Astrocyte (in vitro differentiated cells and primary cell): ENCODE results near the gene GOSR1. TPM values are rescaled to one million over a fixed set of nuclear protein-coding genes. Genes with fewer than 3 reads are reported as not detected.
"Not testable (repeated sequence)": the region's sequence is repeated elsewhere in the genome, so short reads cannot be mapped to it uniquely, and the experiment has no call there.

Experiments used
- DNase-seq: peaks from one replicate; pipeline ENCODE4 v3.0.0-alpha.2; 2010; ENCODE audit warnings: low read depth
- FAIRE-seq: peaks from 2 replicates; lab custom pipeline; 2011; peaks lifted over from hg19 to GRCh38; lab: Jason Lieb, UNC
- H2AFZ ChIP-seq: 2 replicates; pipeline ENCODE4 v1.6.0; 2012; ENCODE audit warnings: low read depth, low read length, inconsistent platforms
- H3K27ac ChIP-seq: 2 replicates; pipeline ENCODE4 v1.5.1; 2011; ENCODE audit warnings: low read depth, low read length, inconsistent platforms
- H3K27me3 ChIP-seq: 2 replicates; pipeline ENCODE4 v1.6.0; 2011; ENCODE audit warnings: low read length, inconsistent platforms; ENCODE audit not compliant: insufficient read depth
- H3K36me3 ChIP-seq: 2 replicates; pipeline ENCODE4 v1.5.1; 2011; ENCODE audit warnings: low read length, inconsistent platforms; ENCODE audit not compliant: insufficient read depth
- H3K4me1 ChIP-seq: 2 replicates; pipeline ENCODE4 v1.5.1; 2011; ENCODE audit warnings: low read length, inconsistent platforms; ENCODE audit not compliant: insufficient read depth
- H3K4me2 ChIP-seq: 2 replicates; pipeline ENCODE4 v1.6.0; 2012; ENCODE audit warnings: low read length, inconsistent platforms
- H3K4me3 ChIP-seq: 2 replicates; pipeline ENCODE4 v1.5.1; 2011; ENCODE audit warnings: low read depth, mild to moderate bottlenecking, low read length, inconsistent platforms; ENCODE audit not compliant: insufficient read depth
- H3K79me2 ChIP-seq: 2 replicates; pipeline ENCODE4 v1.6.0; 2012; ENCODE audit warnings: mild to moderate bottlenecking, low read length, inconsistent platforms; ENCODE audit not compliant: insufficient read depth
- H3K9ac ChIP-seq: 2 replicates; pipeline ENCODE4 v1.6.0; 2012; ENCODE audit warnings: mild to moderate bottlenecking, low read length, inconsistent platforms
- H3K9me3 ChIP-seq: 2 replicates; pipeline ENCODE4 v1.5.1; 2012; ENCODE audit warnings: low read depth, mild to moderate bottlenecking, low read length, inconsistent platforms; ENCODE audit not compliant: insufficient read depth
- H4K20me1 ChIP-seq: 2 replicates; pipeline ENCODE4 v1.6.0; 2012; ENCODE audit warnings: low read length, inconsistent platforms; ENCODE audit not compliant: insufficient read depth
- H3K27ac Mint-ChIP-seq: one replicate; pipeline ENCODE4 v1.8.0; 2021; ENCODE audit warnings: mild to moderate bottlenecking, mixed read lengths; ENCODE audit not compliant: unreplicated experiment
- H3K27me3 Mint-ChIP-seq: one replicate; pipeline ENCODE4 v1.8.0; 2021; ENCODE audit warnings: low read depth, mixed read lengths; ENCODE audit not compliant: unreplicated experiment
- H3K36me3 Mint-ChIP-seq: one replicate; pipeline ENCODE4 v1.8.0; 2021; ENCODE audit warnings: low read depth, mixed read lengths; ENCODE audit not compliant: unreplicated experiment
- H3K4me1 Mint-ChIP-seq: one replicate; pipeline ENCODE4 v1.8.0; 2021; ENCODE audit warnings: low read depth, mixed read lengths; ENCODE audit not compliant: unreplicated experiment
- H3K4me3 Mint-ChIP-seq: one replicate; pipeline ENCODE4 v1.8.0; 2021; ENCODE audit warnings: mild to moderate bottlenecking, moderate library complexity, mixed read lengths; ENCODE audit not compliant: unreplicated experiment
- H3K9me3 Mint-ChIP-seq: one replicate; pipeline ENCODE4 v1.8.0; 2021; ENCODE audit warnings: mild to moderate bottlenecking, mixed read lengths; ENCODE audit not compliant: unreplicated experiment
- EZH2 ChIP-seq: IDR thresholded peaks from 2 replicates; pipeline ENCODE4 v1.6.1; 2012; ENCODE audit warnings: mild to moderate bottlenecking, low read length, inconsistent platforms; ENCODE audit not compliant: insufficient read depth
- total RNA-seq: library from RNA; stranded (reverse); gene quantifications from 2 replicates; pipeline ENCODE4 v1.2.1, GENCODE V29; 2021
- TF ChIP-seq, protein P1 (sequence below): IDR thresholded peaks from 2 replicates; pipeline ENCODE4 v1.5.1; 2011; ENCODE audit warnings: low read depth, mild to moderate bottlenecking, inconsistent platforms, low read length, moderate library complexity; ENCODE audit not compliant: insufficient read depth

GOSR1 gene
- total RNA-seq, 1 donor from 2014 or later, result 49.3 TPM

DNA sequence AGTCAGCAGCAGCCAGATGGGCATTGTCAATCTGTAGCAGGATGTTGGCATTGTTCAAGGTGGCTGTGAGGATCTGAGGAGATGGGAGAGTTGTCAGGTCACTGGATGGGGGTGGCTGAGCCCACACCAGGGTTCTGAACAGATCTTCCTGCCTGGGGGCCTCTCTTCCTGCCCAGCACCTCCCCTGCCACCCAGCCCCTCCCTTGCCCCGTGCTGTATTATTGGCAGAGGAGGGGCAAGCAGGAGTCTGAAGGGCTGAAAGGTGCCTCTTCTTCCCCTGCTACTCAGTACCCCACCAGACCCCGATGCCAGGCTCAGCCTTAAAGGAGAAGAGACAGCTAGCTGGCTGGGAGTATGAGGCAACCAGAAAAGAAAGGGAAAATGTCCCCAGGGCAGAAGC is 93.0 kb downstream of the GOSR1 start:
- Histone ChIP-seq H3K27ac (no peak overlapping the region), H3K27me3 (no peaks in the 10 kb centered on the region), H3K79me2 (no peaks in the 10 kb centered on the region), H3K4me2 (no peak overlapping the region), H3K9me3 (no peaks in the 10 kb centered on the region), H3K4me3 (no peak overlapping the region), H3K9ac (no peak overlapping the region), H2AFZ (no peak overlapping the region), H3K4me1 (peaks cover 3% of the 10 kb centered on the region), H3K36me3 (no peaks in the 10 kb centered on the region), H4K20me1 (no peaks in the 10 kb centered on the region)
- Mint-ChIP-seq H3K4me1 (peaks cover 4% of the 10 kb centered on the region), H3K4me3 (no peak overlapping the region), H3K27me3 (peaks cover 45% of the 10 kb centered on the region), H3K27ac (no peak overlapping the region), H3K36me3 (no peaks in the 10 kb centered on the region), H3K9me3 (peaks cover 4% of the 10 kb centered on the region)
- DNase-seq, result no peak
- TF ChIP-seq, protein P1, sequence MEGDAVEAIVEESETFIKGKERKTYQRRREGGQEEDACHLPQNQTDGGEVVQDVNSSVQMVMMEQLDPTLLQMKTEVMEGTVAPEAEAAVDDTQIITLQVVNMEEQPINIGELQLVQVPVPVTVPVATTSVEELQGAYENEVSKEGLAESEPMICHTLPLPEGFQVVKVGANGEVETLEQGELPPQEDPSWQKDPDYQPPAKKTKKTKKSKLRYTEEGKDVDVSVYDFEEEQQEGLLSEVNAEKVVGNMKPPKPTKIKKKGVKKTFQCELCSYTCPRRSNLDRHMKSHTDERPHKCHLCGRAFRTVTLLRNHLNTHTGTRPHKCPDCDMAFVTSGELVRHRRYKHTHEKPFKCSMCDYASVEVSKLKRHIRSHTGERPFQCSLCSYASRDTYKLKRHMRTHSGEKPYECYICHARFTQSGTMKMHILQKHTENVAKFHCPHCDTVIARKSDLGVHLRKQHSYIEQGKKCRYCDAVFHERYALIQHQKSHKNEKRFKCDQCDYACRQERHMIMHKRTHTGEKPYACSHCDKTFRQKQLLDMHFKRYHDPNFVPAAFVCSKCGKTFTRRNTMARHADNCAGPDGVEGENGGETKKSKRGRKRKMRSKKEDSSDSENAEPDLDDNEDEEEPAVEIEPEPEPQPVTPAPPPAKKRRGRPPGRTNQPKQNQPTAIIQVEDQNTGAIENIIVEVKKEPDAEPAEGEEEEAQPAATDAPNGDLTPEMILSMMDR, result no peak
- no peak for TF ChIP-seq EZH2
- no peak for FAIRE-seq

DNA sequence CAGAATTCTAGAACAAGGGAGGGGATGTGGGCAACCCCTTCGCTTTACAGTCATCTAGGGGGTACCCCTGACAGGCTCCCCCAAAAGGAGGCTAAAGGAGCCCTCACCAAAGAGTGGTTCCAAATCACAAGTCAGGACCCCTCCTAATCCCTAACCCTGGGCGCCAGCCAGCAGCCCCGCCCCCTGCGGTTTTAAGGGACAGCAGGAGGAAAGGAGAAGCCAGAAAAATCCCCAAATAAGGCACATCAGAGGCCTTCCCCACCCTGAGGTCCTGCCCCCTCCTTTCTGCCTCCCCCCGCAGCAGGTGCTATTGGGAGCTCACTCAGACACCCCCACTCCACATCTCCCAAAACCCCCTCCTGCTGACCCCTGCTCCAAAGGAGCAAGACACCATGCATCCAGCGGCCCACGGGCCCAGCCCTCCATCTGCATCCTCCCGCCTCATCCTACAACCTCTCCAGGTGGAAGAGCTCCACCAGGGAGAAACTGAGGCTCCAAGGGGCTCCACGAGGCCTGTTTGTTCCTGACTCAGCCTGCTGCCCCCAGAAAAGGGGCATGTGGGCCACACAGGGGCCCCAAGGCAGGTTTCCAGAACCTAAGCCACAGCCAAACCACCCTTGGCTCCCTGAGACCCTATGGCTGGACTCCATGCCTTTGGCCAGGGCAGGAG is 93.5 kb downstream of the GOSR1 start:
- Histone ChIP-seq H4K20me1 (no peaks in the 10 kb centered on the region), H3K4me2 (no peak overlapping the region), H2AFZ (no peak overlapping the region), H3K4me1 (peaks cover 3% of the 10 kb centered on the region), H3K9me3 (no peaks in the 10 kb centered on the region), H3K36me3 (no peaks in the 10 kb centered on the region), H3K4me3 (no peak overlapping the region), H3K79me2 (no peaks in the 10 kb centered on the region), H3K9ac (no peak overlapping the region), H3K27me3 (no peaks in the 10 kb centered on the region), H3K27ac (no peak overlapping the region)
- Mint-ChIP-seq H3K9me3 (peaks cover 4% of the 10 kb centered on the region), H3K27me3 (peaks cover 45% of the 10 kb centered on the region), H3K4me3 (no peak overlapping the region), H3K36me3 (no peaks in the 10 kb centered on the region), H3K27ac (no peak overlapping the region), H3K4me1 (peaks cover 4% of the 10 kb centered on the region)
- TF ChIP-seq, protein P1, result no peak
- no peak for TF ChIP-seq EZH2
- no peak for DNase-seq
- FAIRE-seq, result no peak

DNA sequence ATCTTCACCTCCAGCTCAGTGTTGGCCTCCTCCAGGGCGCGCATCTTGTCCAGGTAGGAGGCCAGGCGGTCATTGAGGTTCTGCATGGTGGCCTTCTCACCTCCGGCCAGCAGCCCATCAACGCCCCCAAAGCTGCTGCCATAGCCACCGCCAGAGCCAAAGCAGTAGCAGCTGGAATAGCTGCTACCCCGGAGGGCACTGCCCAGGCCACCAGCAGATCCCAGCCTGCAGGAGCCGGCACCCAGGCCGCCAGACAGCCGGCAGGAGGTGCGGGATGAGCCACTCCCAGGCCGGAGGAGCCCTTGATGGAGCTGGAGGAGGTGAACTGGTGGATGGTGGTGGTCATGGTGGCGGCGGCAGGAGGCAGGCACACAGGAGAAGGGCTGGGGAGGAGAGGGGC is 94.2 kb downstream of the GOSR1 start:
- H2AFZ ChIP-seq, H3K27me3 ChIP-seq, H3K27ac Mint-ChIP-seq, H3K9me3 Mint-ChIP-seq, H3K9me3 ChIP-seq, H3K79me2 ChIP-seq, H3K36me3 Mint-ChIP-seq, H3K36me3 ChIP-seq, DNase-seq, H3K9ac ChIP-seq, H3K4me3 ChIP-seq, H3K27ac ChIP-seq, H3K4me1 ChIP-seq, H3K4me2 ChIP-seq, H4K20me1 ChIP-seq, H3K4me3 Mint-ChIP-seq, FAIRE-seq, H3K4me1 Mint-ChIP-seq: not testable (repeated sequence)
- H3K27me3 Mint-ChIP-seq, result peaks cover 43% of the 10 kb centered on the region
